Measurements from ENCODE around the gene OTUD7B.

- TF ChIP-seq CTCF (IDR thresholded peaks at IDR 0.05), result no peak
- TF ChIP-seq POLR2A (IDR thresholded peaks at IDR 0.05), result no peak
Observed at GRCh38 chr1:150034336-150034735, 23.8 kb upstream of the OTUD7B start.

All from testis (tissue), 2 donors.